OCI-LY3 (cell line): ENCODE data around the gene CLDN3.

ENCODE experiments used
- H2AFZ ChIP-seq: fragments of 200-600, 300-600 bp; shearing (Covaris generic); 2 replicates; pipeline ENCODE4 v1.6.0; 2014; ENCODE audit warnings: antibody characterized with exemption, low read depth, low read length
- H3K27ac ChIP-seq: fragments of 200-600, 300-600 bp; sonication (generic); 2 replicates; pipeline ENCODE4 v1.5.1; 2014; ENCODE audit warnings: mild to moderate bottlenecking, low read length, moderate library complexity, mixed read lengths
- H3K27me3 ChIP-seq: fragments of 200-600, 300-600 bp; sonication (generic); 2 replicates; pipeline ENCODE4 v1.6.1; 2014; ENCODE audit warnings: low read depth, low read length, mixed read lengths
- H3K36me3 ChIP-seq: fragments of 200-600, 300-600 bp; sonication (generic); replicated peaks from 2 replicates; pipeline ENCODE3; 2014; ENCODE audit warnings: low read depth, low read length, mixed read lengths
- H3K4me1 ChIP-seq: fragments of 300-600, 200-600 bp; sonication (generic); 2 replicates; pipeline ENCODE4 v1.6.1; 2014; ENCODE audit warnings: low read length, mixed read lengths
- H3K4me2 ChIP-seq: fragments of 200-600, 300-600 bp; sonication (generic); 2 replicates; pipeline ENCODE4 v1.6.1; 2014; ENCODE audit warnings: low read length, mixed read lengths
- H3K4me3 ChIP-seq: fragments of 300-600, 200-600 bp; sonication (generic); 2 replicates; pipeline ENCODE4 v1.5.1; 2014; ENCODE audit warnings: antibody characterized with exemption, mild to moderate bottlenecking, low read length, moderate library complexity
- H3K79me2 ChIP-seq: fragments of 300-600, 200-600 bp; shearing (Covaris generic); 2 replicates; pipeline ENCODE4 v1.6.1; 2014; ENCODE audit warnings: mild to moderate bottlenecking, low read length, mixed read lengths
- H3K9ac ChIP-seq: fragments of 300-600, 200-600 bp; shearing (Covaris generic); 2 replicates; pipeline ENCODE4 v1.6.0; 2014; ENCODE audit warnings: mild to moderate bottlenecking, low read length, moderate library complexity
- H3K9me3 ChIP-seq: fragments of 200-600, 300-600 bp; shearing (Covaris generic); 2 replicates; pipeline ENCODE4 v1.6.1; 2014; ENCODE audit warnings: low read length, mixed read lengths; ENCODE audit not compliant: insufficient read depth
- H4K20me1 ChIP-seq: fragments of 200-600, 300-600 bp; sonication (generic); 2 replicates; pipeline ENCODE4 v1.6.1; 2016; ENCODE audit warnings: low read length, mixed read lengths; ENCODE audit not compliant: insufficient read depth
- EZH2phosphoT487 ChIP-seq: fragments of 200-600 bp; shearing (Covaris generic); IDR thresholded peaks from 2 replicates; pipeline ENCODE4 v1.6.1; 2018; ENCODE audit warnings: antibody characterized with exemption, mixed run types, low read depth
- TF ChIP-seq, protein P1 (sequence below): fragments of 200-600, 300-600 bp; sonication (generic); IDR thresholded peaks from 2 replicates; pipeline ENCODE4 v1.5.1; 2014; ENCODE audit warnings: antibody characterized with exemption, low read length, low read depth

CLDN3 gene

GRCh38 chr7:73758581-73759138, 11.4 kb downstream of the CLDN3 start:
- Histone ChIP-seq H3K27ac (no peak overlapping the region), H3K9me3 (no peaks in the 10 kb centered on the region)

DNA sequence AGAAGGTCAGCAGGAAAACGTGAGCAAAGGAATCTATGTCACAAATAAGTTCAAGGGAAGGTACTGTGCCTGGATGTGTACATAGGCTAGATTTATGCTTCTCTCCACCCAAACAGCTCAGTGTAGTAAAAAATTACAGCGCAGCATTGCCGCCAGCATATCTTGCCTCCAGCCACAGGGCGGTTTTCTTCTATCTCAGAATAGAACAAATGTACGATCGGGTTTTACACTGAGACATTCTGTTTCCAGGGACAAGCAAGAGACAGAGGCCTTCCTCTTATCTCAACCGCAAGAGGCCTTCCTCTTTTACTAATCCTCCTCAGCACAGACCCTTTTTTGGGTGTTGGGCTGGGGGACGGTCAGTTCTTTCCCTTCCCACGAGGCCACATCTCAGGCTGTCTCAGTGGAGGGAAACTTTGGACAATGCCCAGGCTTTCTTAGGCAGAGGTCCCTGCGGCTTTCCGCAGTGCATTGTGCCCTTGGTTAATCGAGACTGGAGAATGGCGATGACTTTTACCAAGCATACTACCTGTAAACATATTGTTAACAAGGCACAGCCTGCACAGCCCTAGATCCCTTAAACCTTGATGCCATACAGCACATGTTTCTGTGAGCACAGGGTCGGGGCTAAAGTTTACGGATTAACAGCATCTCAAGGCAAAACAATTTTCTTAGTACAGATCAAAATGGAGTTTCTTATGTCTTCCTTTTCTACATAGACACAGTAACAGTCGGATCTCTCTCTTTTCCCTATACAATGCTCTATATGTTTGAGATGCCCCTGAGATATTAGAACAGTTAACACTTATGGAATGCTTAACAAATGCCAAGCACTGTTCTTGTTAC, 19.9 kb downstream of the CLDN3 start:
- Histone ChIP-seq H3K36me3 (no peaks in the 10 kb centered on the region), H3K9me3 (no peaks in the 10 kb centered on the region), H3K4me1 (no peaks in the 10 kb centered on the region), H4K20me1 (no peaks in the 10 kb centered on the region), H2AFZ (no peak overlapping the region), H3K9ac (no peak overlapping the region), H3K4me2 (no peak overlapping the region), H3K27ac (no peak overlapping the region), H3K27me3 (no peaks in the 10 kb centered on the region), H3K79me2 (no peaks in the 10 kb centered on the region), H3K4me3 (no peak overlapping the region)
- TF ChIP-seq, protein P1, sequence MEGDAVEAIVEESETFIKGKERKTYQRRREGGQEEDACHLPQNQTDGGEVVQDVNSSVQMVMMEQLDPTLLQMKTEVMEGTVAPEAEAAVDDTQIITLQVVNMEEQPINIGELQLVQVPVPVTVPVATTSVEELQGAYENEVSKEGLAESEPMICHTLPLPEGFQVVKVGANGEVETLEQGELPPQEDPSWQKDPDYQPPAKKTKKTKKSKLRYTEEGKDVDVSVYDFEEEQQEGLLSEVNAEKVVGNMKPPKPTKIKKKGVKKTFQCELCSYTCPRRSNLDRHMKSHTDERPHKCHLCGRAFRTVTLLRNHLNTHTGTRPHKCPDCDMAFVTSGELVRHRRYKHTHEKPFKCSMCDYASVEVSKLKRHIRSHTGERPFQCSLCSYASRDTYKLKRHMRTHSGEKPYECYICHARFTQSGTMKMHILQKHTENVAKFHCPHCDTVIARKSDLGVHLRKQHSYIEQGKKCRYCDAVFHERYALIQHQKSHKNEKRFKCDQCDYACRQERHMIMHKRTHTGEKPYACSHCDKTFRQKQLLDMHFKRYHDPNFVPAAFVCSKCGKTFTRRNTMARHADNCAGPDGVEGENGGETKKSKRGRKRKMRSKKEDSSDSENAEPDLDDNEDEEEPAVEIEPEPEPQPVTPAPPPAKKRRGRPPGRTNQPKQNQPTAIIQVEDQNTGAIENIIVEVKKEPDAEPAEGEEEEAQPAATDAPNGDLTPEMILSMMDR = no peak
- TF ChIP-seq EZH2phosphoT487 = no peak

More at GRCh38 chr7:73758581-73759138, 11.4 kb downstream of the CLDN3 start:
- H4K20me1 ChIP-seq = no peaks in the 10 kb centered on the region
- no peak overlapping the region for H3K9ac ChIP-seq
- H3K79me2 ChIP-seq = no peaks in the 10 kb centered on the region
- H2AFZ ChIP-seq = no peak overlapping the region
- no peak overlapping the region for H3K4me3 ChIP-seq
- no peaks in the 10 kb centered on the region for H3K4me1 ChIP-seq
- H3K4me2 ChIP-seq = no peak overlapping the region
- H3K27me3 ChIP-seq = no peaks in the 10 kb centered on the region
- TF ChIP-seq, protein P1 = no peak
- no peak for TF ChIP-seq EZH2phosphoT487
- H3K36me3 ChIP-seq = no peaks in the 10 kb centered on the region

- no peak overlapping the region for H2AFZ ChIP-seq
- H3K4me1 ChIP-seq = peaks cover 25% of the 10 kb centered on the region
- H3K4me3 ChIP-seq = no peak overlapping the region
- no peaks in the 10 kb centered on the region for H4K20me1 ChIP-seq
- H3K79me2 ChIP-seq = no peaks in the 10 kb centered on the region
- no peak overlapping the region for H3K27ac ChIP-seq
- H3K27me3 ChIP-seq = no peaks in the 10 kb centered on the region
- H3K4me2 ChIP-seq = no peak overlapping the region
- no peak for TF ChIP-seq EZH2phosphoT487
- TF ChIP-seq, protein P1 = no peak
- no peak overlapping the region for H3K9ac ChIP-seq
- no peaks in the 10 kb centered on the region for H3K36me3 ChIP-seq
- H3K9me3 ChIP-seq = no peaks in the 10 kb centered on the region
Measured at GRCh38 chr7:73746378-73746777, 23.7 kb downstream of the CLDN3 start.
